Keratinocyte (primary cell): Measurements from ENCODE around the gene MSX2. TPM values are rescaled to one million over a fixed set of nuclear protein-coding genes. Genes with fewer than 3 reads are reported as not detected.

Experiments
- DNase-seq: peaks from one replicate; pipeline ENCODE4 v3.0.0-alpha.2; 2011; ENCODE audit warnings: low read depth, missing footprints, low spot score
- FAIRE-seq: peaks from 2 replicates; lab custom pipeline; 2011; peaks lifted over from hg19 to GRCh38; lab: Jason Lieb, UNC
- H2AFZ ChIP-seq: 2 replicates; pipeline ENCODE4 v1.6.0; 2012; ENCODE audit warnings: low read length, control low read depth, inconsistent platforms; ENCODE audit not compliant: control insufficient read depth
- H3K27ac ChIP-seq: 2 replicates; pipeline ENCODE4 v1.5.1; 2011; ENCODE audit warnings: low read length; ENCODE audit not compliant: control insufficient read depth, insufficient read depth
- H3K27me3 ChIP-seq: 3 replicates; pipeline ENCODE4 v1.6.0; 2011; ENCODE audit warnings: low read length; ENCODE audit not compliant: control insufficient read depth, insufficient read depth; ENCODE audit errors: extremely low read depth
- H3K36me3 ChIP-seq, 2 experiments: 2 replicates in 1 of 2; 3 replicates in 1 of 2; pipeline ENCODE4 v1.5.1; 2011; ENCODE audit warnings: low read length in 2 of 2, mild to moderate bottlenecking in 1 of 2; ENCODE audit not compliant: control insufficient read depth in 2 of 2, insufficient read depth in 2 of 2; ENCODE audit errors: extremely low read depth in 1 of 2
- H3K4me1 ChIP-seq: 3 replicates; pipeline ENCODE4 v1.5.1; 2011; ENCODE audit warnings: low read length; ENCODE audit not compliant: control insufficient read depth, insufficient read depth; ENCODE audit errors: extremely low read depth
- H3K4me2 ChIP-seq: 3 replicates; pipeline ENCODE4 v1.6.0; 2011; ENCODE audit warnings: low read depth, low read length; ENCODE audit not compliant: control insufficient read depth, insufficient read depth; ENCODE audit errors: extremely low read depth
- H3K4me3 ChIP-seq, 3 experiments: fragments of 200-600 bp in 1 of 3; sonication (generic) in 1 of 3; 2 replicates in 2 of 3; 3 replicates in 1 of 3; pipeline ENCODE4 v1.5.1; 2011 to 2016; ENCODE audit warnings: low read length in 3 of 3, mild to moderate bottlenecking in 3 of 3, control low read depth in 2 of 3, inconsistent platforms in 1 of 3, low read depth in 1 of 3, mixed read lengths in 1 of 3, mixed run types in 1 of 3, moderate library complexity in 1 of 3; ENCODE audit not compliant: control insufficient read depth in 2 of 3, insufficient read depth in 2 of 3; ENCODE audit errors: extremely low read depth in 1 of 3
- H3K79me2 ChIP-seq: 2 replicates; pipeline ENCODE4 v1.6.0; 2012; ENCODE audit warnings: low read length; ENCODE audit not compliant: control insufficient read depth, insufficient read depth
- H3K9ac ChIP-seq: 3 replicates; pipeline ENCODE4 v1.6.0; 2011; ENCODE audit warnings: low read length; ENCODE audit not compliant: control insufficient read depth, insufficient read depth; ENCODE audit errors: extremely low read depth
- H3K9me1 ChIP-seq: 3 replicates; pipeline ENCODE4 v1.6.0; 2011; ENCODE audit warnings: low read length; ENCODE audit not compliant: control insufficient read depth, insufficient read depth; ENCODE audit errors: extremely low read depth
- H3K9me3 ChIP-seq: 2 replicates; pipeline ENCODE4 v1.5.1; 2012; ENCODE audit warnings: low read depth, low read length; ENCODE audit not compliant: control insufficient read depth
- H4K20me1 ChIP-seq: 3 replicates; pipeline ENCODE4 v1.6.0; 2011; ENCODE audit warnings: low read length; ENCODE audit not compliant: control insufficient read depth, insufficient read depth; ENCODE audit errors: extremely low read depth
- CTCF ChIP-seq, 3 experiments: IDR thresholded peaks in 1 of 3; conservative IDR thresholded peaks in 1 of 3; optimal IDR thresholded peaks in 1 of 3; 2 replicates in 2 of 3; 3 replicates in 1 of 3; pipeline versions ENCODE3 to v1.5.1; 2011; ENCODE audit warnings: low read length in 3 of 3, mild to moderate bottlenecking in 3 of 3, moderate library complexity in 2 of 3, control low read depth in 1 of 3, inconsistent platforms in 1 of 3; ENCODE audit not compliant: insufficient read depth in 2 of 3; ENCODE audit errors: extremely low read depth in 1 of 3
- EZH2 ChIP-seq: IDR thresholded peaks from one replicate; pipeline ENCODE4 v1.6.1; 2012; ENCODE audit warnings: inconsistent platforms, mild to moderate bottlenecking, low read length, moderate library complexity
- dilution Hi-C: fragments of 300-500 bp; cut with MboI; formaldehyde crosslinking; loops from one replicate; pipeline ENCODE4 v1.7.0; 2020; ENCODE audit warnings: low sequenced_read_pairs; ENCODE audit not compliant: extremely low pct_ligation_motif_present
- polyA plus RNA-seq, 5 experiments: library from polyadenylated mRNA; depleted of rRNA in 3 of 5; stranded (reverse) in 3 of 5; stranded (forward) in 1 of 5; unstranded in 1 of 5; fragments of >200 nt; gene quantifications; 1 replicate in 1 of 5; 2 replicates in 3 of 5; 3 replicates in 1 of 5; pipeline versions ENCODE4 v1.2.1 to v1.2.3, GENCODE V29; 2011 to 2012; ENCODE audit warnings: missing spikeins in 2 of 5, low read depth in 1 of 5, low replicate concordance in 1 of 5

MSX2 gene
- polyA plus RNA-seq, 1 donor (not counting 4 experiments of a cell fraction or from before 2014, with no cell fraction given): 2.7 TPM

DNA sequence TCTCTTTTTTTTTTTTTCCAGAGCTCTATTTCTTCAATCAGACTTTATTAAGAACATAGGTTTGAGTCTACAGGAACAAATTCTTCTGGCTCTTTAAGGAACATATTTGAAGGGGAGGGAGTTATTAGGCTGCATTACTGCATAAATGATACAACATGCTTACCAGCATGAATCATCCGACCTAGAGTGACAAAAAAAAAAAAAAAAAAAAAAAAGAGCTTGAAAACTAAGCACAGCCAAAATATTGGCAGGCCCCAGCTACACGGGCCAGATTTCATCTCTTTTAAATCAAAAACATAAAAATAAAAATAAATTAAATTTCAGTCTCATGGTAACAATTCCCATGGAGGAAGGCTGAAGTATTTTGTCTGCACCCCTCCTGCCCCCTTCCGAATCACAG lies 26.3 kb downstream of the MSX2 start:
- Histone ChIP-seq H3K4me1 (peaks cover 2% of the 10 kb centered on the region), H3K27ac (no peak overlapping the region), H2AFZ (no peak overlapping the region), H3K9me1 (no peaks in the 10 kb centered on the region), H3K4me2 (peak overlapping the region; percentile 76), H3K4me3 (peak overlapping the region; percentile 35 to 67 (median 56)), H3K27me3 (peaks cover 8% of the 10 kb centered on the region), H3K9me3 (no peaks in the 10 kb centered on the region), H4K20me1 (no peaks in the 10 kb centered on the region), H3K79me2 (no peaks in the 10 kb centered on the region), H3K9ac (no peak overlapping the region), H3K36me3 (no peaks in the 10 kb centered on the region)
- DNase-seq: no peak
- dilution Hi-C loops: no loop called here
- no peak for FAIRE-seq
- no peak for TF ChIP-seq CTCF (optimal IDR thresholded peaks at IDR 0.05 in 1 of 3, IDR thresholded peaks at IDR 0.05 in 1 of 3, conservative IDR thresholded peaks at IDR 0.05 in 1 of 3; ENCODE audit: extremely low read depth in 1 of 3, insufficient read depth in 2 of 3, low read length in 3 of 3)
- TF ChIP-seq EZH2: no peak

GRCh38 chr5:174751154-174752000 lies 27.0 kb downstream of the MSX2 start:
- peak overlapping the region; percentile 35 to 67 (median 56) for H3K4me3 ChIP-seq
- TF ChIP-seq CTCF (optimal IDR thresholded peaks at IDR 0.05 in 1 of 3, IDR thresholded peaks at IDR 0.05 in 1 of 3, conservative IDR thresholded peaks at IDR 0.05 in 1 of 3; ENCODE audit: extremely low read depth in 1 of 3, insufficient read depth in 2 of 3, low read length in 3 of 3) (no peak), EZH2 (peak; percentile 45)
- no peaks in the 10 kb centered on the region for H3K9me1 ChIP-seq
- no peaks in the 10 kb centered on the region for H3K36me3 ChIP-seq
- H3K79me2 ChIP-seq: no peaks in the 10 kb centered on the region
- dilution Hi-C loops: no loop called here
- H2AFZ ChIP-seq: peak overlapping the region; percentile 66
- peak overlapping the region; percentile 76 for H3K4me2 ChIP-seq
- DNase-seq (no peak), FAIRE-seq (no peak)
- H4K20me1 ChIP-seq: no peaks in the 10 kb centered on the region
- H3K4me1 ChIP-seq: peaks cover 2% of the 10 kb centered on the region
- no peaks in the 10 kb centered on the region for H3K9me3 ChIP-seq
- H3K27ac ChIP-seq: no peak overlapping the region
- H3K9ac ChIP-seq: no peak overlapping the region
- H3K27me3 ChIP-seq: peaks cover 8% of the 10 kb centered on the region
